Measurements from ENCODE around the gene PRR9. TPM values are rescaled to one million over a fixed set of nuclear protein-coding genes. Genes with fewer than 3 reads are reported as not detected.
"Not testable (repeated sequence)": the region's sequence is repeated elsewhere in the genome, so short reads cannot be mapped to it uniquely, and the experiment has no call there.

PRR9 gene
- not detected for total RNA-seq (ENCODE audit: unreplicated experiment)
- long read RNA-seq: 0 reads

GRCh38 chr1:153217212-153217611 lies at the start of gene PRR9:
Gene PRR9 (plus strand): TSS chr1:153217584. CDS start chr1:153218145, 561 bp downstream.
- DNase-seq (ENCODE audit: low spot score): no peak
- Mint-ChIP-seq H3K36me3 (ENCODE audit: low read depth, unreplicated experiment) (no peaks in the 10 kb centered on the region), H3K9me3 (ENCODE audit: unreplicated experiment) (no peaks in the 10 kb centered on the region), H3K4me3 (ENCODE audit: unreplicated experiment) (no peak within 1 kb of the TSS), H3K27me3 (ENCODE audit: unreplicated experiment) (peaks cover 9% of the 10 kb centered on the region), H3K27ac (ENCODE audit: unreplicated experiment) (no peak within 1 kb of the TSS), H3K4me1 (ENCODE audit: unreplicated experiment) (peaks cover 18% of the 10 kb centered on the region)
- TF ChIP-seq CTCF (IDR thresholded peaks at IDR 0.05; ENCODE audit: unreplicated experiment): no peak

GRCh38 chr1:153168686-153169085 lies 48.7 kb upstream of the PRR9 start:
- H3K36me3 Mint-ChIP-seq (ENCODE audit: low read depth, unreplicated experiment): no peaks in the 10 kb centered on the region
- DNase-seq (ENCODE audit: low spot score): no peak
- TF ChIP-seq CTCF (IDR thresholded peaks at IDR 0.05; ENCODE audit: unreplicated experiment): no peak
- H3K4me3 Mint-ChIP-seq (ENCODE audit: unreplicated experiment): no peak overlapping the region
- no peaks in the 10 kb centered on the region for H3K9me3 Mint-ChIP-seq (ENCODE audit: unreplicated experiment)
- H3K27me3 Mint-ChIP-seq (ENCODE audit: unreplicated experiment): no peaks in the 10 kb centered on the region
- H3K4me1 Mint-ChIP-seq (ENCODE audit: unreplicated experiment): no peaks in the 10 kb centered on the region
- no peak overlapping the region for H3K27ac Mint-ChIP-seq (ENCODE audit: unreplicated experiment)

- DNase-seq (ENCODE audit: low spot score): no peak
- Mint-ChIP-seq H3K4me3 (ENCODE audit: unreplicated experiment) (no peak overlapping the region), H3K27me3 (ENCODE audit: unreplicated experiment) (peaks cover 2% of the 10 kb centered on the region), H3K36me3 (ENCODE audit: low read depth, unreplicated experiment) (no peaks in the 10 kb centered on the region), H3K4me1 (ENCODE audit: unreplicated experiment) (peaks cover 5% of the 10 kb centered on the region), H3K27ac (ENCODE audit: unreplicated experiment) (no peak overlapping the region), H3K9me3 (ENCODE audit: unreplicated experiment) (no peaks in the 10 kb centered on the region)
- TF ChIP-seq CTCF (IDR thresholded peaks at IDR 0.05; ENCODE audit: unreplicated experiment): no peak
Measured at GRCh38 chr1:153174624-153175023, 42.8 kb upstream of the PRR9 start.

- Mint-ChIP-seq H3K4me1 (ENCODE audit: unreplicated experiment) (peaks cover 5% of the 10 kb centered on the region), H3K27ac (ENCODE audit: unreplicated experiment) (no peak overlapping the region), H3K4me3 (ENCODE audit: unreplicated experiment) (no peak overlapping the region), H3K9me3 (ENCODE audit: unreplicated experiment) (no peaks in the 10 kb centered on the region), H3K27me3 (ENCODE audit: unreplicated experiment) (peaks cover 2% of the 10 kb centered on the region), H3K36me3 (ENCODE audit: low read depth, unreplicated experiment) (no peaks in the 10 kb centered on the region)
- DNase-seq (ENCODE audit: low spot score): no peak
- no peak for TF ChIP-seq CTCF (IDR thresholded peaks at IDR 0.05; ENCODE audit: unreplicated experiment)
Measured at GRCh38 chr1:153178922-153179321, 38.5 kb upstream of the PRR9 start.

- Mint-ChIP-seq H3K27me3 (ENCODE audit: unreplicated experiment) (no peaks in the 10 kb centered on the region), H3K4me1 (ENCODE audit: unreplicated experiment) (no peaks in the 10 kb centered on the region), H3K4me3 (ENCODE audit: unreplicated experiment) (no peak overlapping the region), H3K9me3 (ENCODE audit: unreplicated experiment) (no peaks in the 10 kb centered on the region), H3K36me3 (ENCODE audit: low read depth, unreplicated experiment) (no peaks in the 10 kb centered on the region), H3K27ac (ENCODE audit: unreplicated experiment) (no peak overlapping the region)
- no peak for DNase-seq (ENCODE audit: low spot score)
- TF ChIP-seq CTCF (IDR thresholded peaks at IDR 0.05; ENCODE audit: unreplicated experiment): no peak
Measured at GRCh38 chr1:153180556-153180955, 36.8 kb upstream of the PRR9 start.

GRCh38 chr1:153188301-153188700 lies 29.1 kb upstream of the PRR9 start:
- H3K27me3 Mint-ChIP-seq (ENCODE audit: unreplicated experiment); H3K9me3 Mint-ChIP-seq (ENCODE audit: unreplicated experiment); H3K36me3 Mint-ChIP-seq (ENCODE audit: low read depth, unreplicated experiment); H3K4me1 Mint-ChIP-seq (ENCODE audit: unreplicated experiment); H3K4me3 Mint-ChIP-seq (ENCODE audit: unreplicated experiment); DNase-seq (ENCODE audit: low spot score); H3K27ac Mint-ChIP-seq (ENCODE audit: unreplicated experiment): not testable (repeated sequence)
